Fibroblast of lung (primary cell): ENCODE measurements around the gene RASSF7. TPM values are rescaled to one million over a fixed set of nuclear protein-coding genes. Genes with fewer than 3 reads are reported as not detected.

Experiments used
- DNase-seq, 2 donors: peaks; one replicate each; pipeline versions ENCODE4 v3.0.0 to v3.0.0-alpha.2; 2010; ENCODE audit warnings: low read depth in 2 of 2
- H2AFZ ChIP-seq: 2 replicates; pipeline ENCODE4 v1.5.1; 2012; ENCODE audit warnings: low read length, control low read depth, inconsistent platforms
- H3K27ac ChIP-seq: 2 replicates; pipeline ENCODE4 v1.5.1; 2011; ENCODE audit warnings: low read length, control low read depth; ENCODE audit not compliant: insufficient read depth
- H3K27me3 ChIP-seq: 2 replicates; pipeline ENCODE4 v1.5.1; 2011; ENCODE audit warnings: mild to moderate bottlenecking, low read length; ENCODE audit not compliant: control insufficient read depth, insufficient read depth
- H3K36me3 ChIP-seq: 2 replicates; pipeline ENCODE4 v1.5.1; 2011; ENCODE audit warnings: low read length; ENCODE audit not compliant: control insufficient read depth, insufficient read depth
- H3K4me1 ChIP-seq: 2 replicates; pipeline ENCODE4 v1.5.1; 2011; ENCODE audit warnings: low read length; ENCODE audit not compliant: control insufficient read depth, insufficient read depth; ENCODE audit errors: extremely low read depth
- H3K4me2 ChIP-seq: 2 replicates; pipeline ENCODE4 v1.5.1; 2011; ENCODE audit warnings: low read length, control low read depth; ENCODE audit not compliant: insufficient read depth; ENCODE audit errors: extremely low read depth
- H3K4me3 ChIP-seq, 4 experiments: fragments of 200-600 bp in 1 of 4; sonication (generic) in 1 of 4; replicated peaks in 1 of 4; 2 replicates each; pipeline ENCODE4 v1.5.1; 2011 to 2016; ENCODE audit warnings: low read length in 4 of 4, low read depth in 3 of 4, mild to moderate bottlenecking in 3 of 4, control low read depth in 2 of 4, inconsistent platforms in 1 of 4, mixed read lengths in 1 of 4; ENCODE audit not compliant: insufficient read depth in 1 of 4; ENCODE audit errors: control extremely low read depth in 1 of 4
- H3K79me2 ChIP-seq: 2 replicates; pipeline ENCODE4 v1.5.1; 2012; ENCODE audit warnings: mild to moderate bottlenecking, low read length, inconsistent platforms; ENCODE audit not compliant: control insufficient read depth, insufficient read depth
- H3K9ac ChIP-seq: 2 replicates; pipeline ENCODE4 v1.5.1; 2011; ENCODE audit warnings: mild to moderate bottlenecking, low read length, control low read depth; ENCODE audit not compliant: insufficient read depth
- H3K9me3 ChIP-seq: 2 replicates; pipeline ENCODE4 v1.5.1; 2012; ENCODE audit warnings: low read depth, low read length; ENCODE audit not compliant: control insufficient read depth, insufficient read depth
- H4K20me1 ChIP-seq: 2 replicates; pipeline ENCODE4 v1.5.1; 2011; ENCODE audit warnings: low read length; ENCODE audit not compliant: control insufficient read depth, insufficient read depth; ENCODE audit errors: extremely low read depth
- EZH2 ChIP-seq: IDR thresholded peaks from 2 replicates; pipeline ENCODE4 v1.5.1; 2012; ENCODE audit warnings: low read length, control low read depth, mild to moderate bottlenecking; ENCODE audit errors: missing control alignments
- polyA plus RNA-seq, 2 donors: library from polyadenylated mRNA; depleted of rRNA in 1 of 2; stranded (reverse) in 1 of 2; unstranded in 1 of 2; fragments of >200 nt; gene quantifications; 2 replicates each; pipeline ENCODE4 v1.2.1, GENCODE V29; 2011 to 2012; ENCODE audit warnings: missing spikeins in 1 of 2
- total RNA-seq: library from RNA; depleted of rRNA; stranded (reverse); fragments of >200 nt; gene quantifications from 2 replicates; pipeline ENCODE4 v1.2.1, GENCODE V29; 2014
- TF ChIP-seq, protein P1 (sequence below), 2 donors: IDR thresholded peaks in 1 of 2; conservative IDR thresholded peaks in 1 of 2; 1 replicate in 1 of 2; 2 replicates in 1 of 2; pipeline ENCODE4 v1.5.1; 2011 to 2012; ENCODE audit warnings: low read length in 2 of 2, control low read depth in 1 of 2, inconsistent platforms in 1 of 2, low read depth in 1 of 2, mild to moderate bottlenecking in 1 of 2

The RASSF7 gene
- total and polyA plus RNA-seq, 2 donors (not counting 1 experiment from before 2014, with no cell fraction given) = 1.6 to 2.8 TPM

DNA sequence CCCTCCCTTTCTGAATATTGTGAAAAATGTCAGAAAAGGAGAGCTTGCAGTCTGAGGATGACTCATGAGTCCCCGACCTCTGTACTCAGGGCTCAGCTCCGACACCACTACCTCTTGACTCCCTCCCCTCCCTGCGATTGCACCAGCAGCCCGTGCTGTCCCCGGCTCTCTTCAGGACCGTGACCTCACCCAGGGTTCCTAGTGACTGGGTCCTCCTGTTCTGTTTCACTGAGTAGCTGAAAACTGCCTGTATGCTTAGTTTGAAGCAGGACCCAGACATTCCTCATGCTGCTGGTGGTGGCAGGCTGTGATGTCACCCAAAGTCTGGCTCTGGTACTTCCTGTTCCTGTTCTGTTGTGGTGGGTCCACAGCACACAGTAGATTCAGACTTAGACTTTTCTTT is 27.2 kb downstream of the RASSF7 start:
- DNase-seq = peak; percentile 60 to 86
- H3K4me1 ChIP-seq = peaks cover 3% of the 10 kb centered on the region
- no peaks in the 10 kb centered on the region for H3K9me3 ChIP-seq
- TF ChIP-seq, protein P1, sequence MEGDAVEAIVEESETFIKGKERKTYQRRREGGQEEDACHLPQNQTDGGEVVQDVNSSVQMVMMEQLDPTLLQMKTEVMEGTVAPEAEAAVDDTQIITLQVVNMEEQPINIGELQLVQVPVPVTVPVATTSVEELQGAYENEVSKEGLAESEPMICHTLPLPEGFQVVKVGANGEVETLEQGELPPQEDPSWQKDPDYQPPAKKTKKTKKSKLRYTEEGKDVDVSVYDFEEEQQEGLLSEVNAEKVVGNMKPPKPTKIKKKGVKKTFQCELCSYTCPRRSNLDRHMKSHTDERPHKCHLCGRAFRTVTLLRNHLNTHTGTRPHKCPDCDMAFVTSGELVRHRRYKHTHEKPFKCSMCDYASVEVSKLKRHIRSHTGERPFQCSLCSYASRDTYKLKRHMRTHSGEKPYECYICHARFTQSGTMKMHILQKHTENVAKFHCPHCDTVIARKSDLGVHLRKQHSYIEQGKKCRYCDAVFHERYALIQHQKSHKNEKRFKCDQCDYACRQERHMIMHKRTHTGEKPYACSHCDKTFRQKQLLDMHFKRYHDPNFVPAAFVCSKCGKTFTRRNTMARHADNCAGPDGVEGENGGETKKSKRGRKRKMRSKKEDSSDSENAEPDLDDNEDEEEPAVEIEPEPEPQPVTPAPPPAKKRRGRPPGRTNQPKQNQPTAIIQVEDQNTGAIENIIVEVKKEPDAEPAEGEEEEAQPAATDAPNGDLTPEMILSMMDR (conservative IDR thresholded peaks at IDR 0.05 in 1 of 2, IDR thresholded peaks at IDR 0.05 in 1 of 2; ENCODE audit: low read depth in 1 of 2, low read length in 2 of 2) = no peak
- no peak for TF ChIP-seq EZH2
- no peak overlapping the region for H3K27ac ChIP-seq
- peaks cover 28% of the 10 kb centered on the region for H3K79me2 ChIP-seq
- peaks cover 32% of the 10 kb centered on the region for H3K36me3 ChIP-seq
- no peak overlapping the region for H2AFZ ChIP-seq
- H3K4me2 ChIP-seq = no peak overlapping the region
- H3K4me3 ChIP-seq = no peak overlapping the region
- no peaks in the 10 kb centered on the region for H4K20me1 ChIP-seq
- H3K27me3 ChIP-seq = no peaks in the 10 kb centered on the region
- no peak overlapping the region for H3K9ac ChIP-seq

DNA sequence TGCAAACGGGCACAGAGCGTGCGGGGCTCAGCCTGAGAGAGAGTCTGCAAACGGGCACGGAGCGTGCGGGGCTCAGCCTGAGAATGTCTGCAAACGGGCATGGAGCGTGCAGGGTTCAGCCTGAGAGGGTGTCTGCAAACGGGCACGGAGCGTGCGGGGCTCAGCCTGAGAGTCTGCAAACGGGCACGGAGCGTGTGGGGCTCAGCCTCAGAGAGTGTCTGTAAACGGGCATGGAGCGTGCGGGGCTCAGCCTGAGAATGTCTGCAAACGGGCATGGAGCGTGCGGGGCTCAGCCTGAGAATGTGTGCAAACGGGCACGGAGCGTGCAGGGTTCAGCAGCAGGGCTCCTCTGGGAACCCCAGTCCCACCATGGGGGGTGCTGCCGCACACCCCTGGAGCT is 29.0 kb downstream of the RASSF7 start:
- Histone ChIP-seq H3K27ac (no peak overlapping the region), H3K36me3 (peaks cover 35% of the 10 kb centered on the region), H3K4me2 (no peak overlapping the region), H3K27me3 (no peaks in the 10 kb centered on the region), H3K4me1 (peaks cover 3% of the 10 kb centered on the region), H3K9me3 (no peaks in the 10 kb centered on the region), H3K79me2 (peaks cover 20% of the 10 kb centered on the region), H2AFZ (no peak overlapping the region), H3K4me3 (no peak overlapping the region), H4K20me1 (no peaks in the 10 kb centered on the region), H3K9ac (no peak overlapping the region)
- no peak for DNase-seq
- TF ChIP-seq, protein P1 (conservative IDR thresholded peaks at IDR 0.05 in 1 of 2, IDR thresholded peaks at IDR 0.05 in 1 of 2; ENCODE audit: low read depth in 1 of 2, low read length in 2 of 2) = no peak
- TF ChIP-seq EZH2 = no peak

DNA sequence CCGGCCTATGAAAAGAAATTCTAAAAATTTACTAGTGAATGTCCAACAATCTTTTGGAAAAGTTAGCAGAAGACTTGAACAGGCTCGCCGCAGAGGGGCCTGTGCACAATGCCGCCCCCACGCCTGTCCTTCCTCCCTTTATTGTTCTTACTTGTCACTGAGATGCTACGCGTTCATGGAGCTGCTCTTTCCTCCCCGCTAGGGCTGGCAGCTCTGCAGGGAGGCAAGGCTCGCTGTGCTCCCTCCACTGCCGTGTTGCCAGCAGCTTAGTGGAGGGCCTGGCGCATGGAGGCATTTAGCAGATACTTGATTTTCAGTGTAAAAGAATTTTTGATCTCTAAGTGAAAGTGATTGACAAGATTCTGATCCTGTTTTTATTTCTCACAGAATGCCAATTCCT is 30.2 kb downstream of the RASSF7 start:
- Histone ChIP-seq H3K4me1 (peaks cover 3% of the 10 kb centered on the region), H3K9me3 (no peaks in the 10 kb centered on the region), H3K36me3 (peaks cover 38% of the 10 kb centered on the region), H4K20me1 (no peaks in the 10 kb centered on the region), H3K79me2 (peaks cover 22% of the 10 kb centered on the region), H3K4me3 (no peak overlapping the region), H3K9ac (no peak overlapping the region), H3K27ac (no peak overlapping the region), H3K4me2 (no peak overlapping the region), H3K27me3 (no peaks in the 10 kb centered on the region), H2AFZ (no peak overlapping the region)
- no peak for DNase-seq
- TF ChIP-seq, protein P1 (conservative IDR thresholded peaks at IDR 0.05 in 1 of 2, IDR thresholded peaks at IDR 0.05 in 1 of 2; ENCODE audit: low read depth in 1 of 2, low read length in 2 of 2) = no peak
- TF ChIP-seq EZH2 = no peak
